ENCODE results near the gene LYPD5. TPM values are rescaled to one million over a fixed set of nuclear protein-coding genes. Genes with fewer than 3 reads are reported as not detected.
"Not testable (repeated sequence)": the region's sequence is repeated elsewhere in the genome, so short reads cannot be mapped to it uniquely, and the experiment has no call there.

The LYPD5 gene
- total and polyA plus RNA-seq, 11 donors, result 0.34 to 7.9 (median 1.4) TPM

GRCh38 chr19:43775299-43775890 lies 26.9 kb downstream of the LYPD5 start:
- no peak for ATAC-seq
- no peak for TF ChIP-seq POLR2A (IDR thresholded peaks at IDR 0.05)
- TF ChIP-seq, protein P1, sequence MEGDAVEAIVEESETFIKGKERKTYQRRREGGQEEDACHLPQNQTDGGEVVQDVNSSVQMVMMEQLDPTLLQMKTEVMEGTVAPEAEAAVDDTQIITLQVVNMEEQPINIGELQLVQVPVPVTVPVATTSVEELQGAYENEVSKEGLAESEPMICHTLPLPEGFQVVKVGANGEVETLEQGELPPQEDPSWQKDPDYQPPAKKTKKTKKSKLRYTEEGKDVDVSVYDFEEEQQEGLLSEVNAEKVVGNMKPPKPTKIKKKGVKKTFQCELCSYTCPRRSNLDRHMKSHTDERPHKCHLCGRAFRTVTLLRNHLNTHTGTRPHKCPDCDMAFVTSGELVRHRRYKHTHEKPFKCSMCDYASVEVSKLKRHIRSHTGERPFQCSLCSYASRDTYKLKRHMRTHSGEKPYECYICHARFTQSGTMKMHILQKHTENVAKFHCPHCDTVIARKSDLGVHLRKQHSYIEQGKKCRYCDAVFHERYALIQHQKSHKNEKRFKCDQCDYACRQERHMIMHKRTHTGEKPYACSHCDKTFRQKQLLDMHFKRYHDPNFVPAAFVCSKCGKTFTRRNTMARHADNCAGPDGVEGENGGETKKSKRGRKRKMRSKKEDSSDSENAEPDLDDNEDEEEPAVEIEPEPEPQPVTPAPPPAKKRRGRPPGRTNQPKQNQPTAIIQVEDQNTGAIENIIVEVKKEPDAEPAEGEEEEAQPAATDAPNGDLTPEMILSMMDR (IDR thresholded peaks at IDR 0.05), result no peak
- 92 to 96% (median 93%) methylated on average over 7 of the region's 7 CpGs for WGBS, 4 donors
- no peaks in the 10 kb centered on the region for H3K36me3 ChIP-seq
- H3K27me3 ChIP-seq, result peaks cover 0 to 15% (median 0%) of the 10 kb centered on the region in 9 donors
- no peak overlapping the region for H3K27ac ChIP-seq
- H3K9me3 ChIP-seq, result no peaks in the 10 kb centered on the region
- intact Hi-C loops (cut with DNase I), result no loop called here
- no peak for DNase-seq
- peaks cover 0 to 53% (median 13%) of the 10 kb centered on the region in 12 donors for H3K4me1 ChIP-seq
- H3K4me3 ChIP-seq, result no peak overlapping the region

GRCh38 chr19:43774940-43775258 lies 27.3 kb downstream of the LYPD5 start:
- H3K27ac ChIP-seq; ATAC-seq; H3K36me3 ChIP-seq; H3K9me3 ChIP-seq; intact Hi-C loops (cut with DNase I); DNase-seq: not testable (repeated sequence)
- H3K4me3 ChIP-seq, result peak overlapping the region in 7 of 12 donors; percentile 26 to 45 (median 34)
- 58 to 72% (median 63%) methylated on average over 11 of the region's 11 CpGs for WGBS, 4 donors
- peaks cover 0 to 15% (median 0%) of the 10 kb centered on the region in 9 donors for H3K27me3 ChIP-seq
- H3K4me1 ChIP-seq, result peaks cover 0 to 50% (median 13%) of the 10 kb centered on the region in 12 donors

DNA sequence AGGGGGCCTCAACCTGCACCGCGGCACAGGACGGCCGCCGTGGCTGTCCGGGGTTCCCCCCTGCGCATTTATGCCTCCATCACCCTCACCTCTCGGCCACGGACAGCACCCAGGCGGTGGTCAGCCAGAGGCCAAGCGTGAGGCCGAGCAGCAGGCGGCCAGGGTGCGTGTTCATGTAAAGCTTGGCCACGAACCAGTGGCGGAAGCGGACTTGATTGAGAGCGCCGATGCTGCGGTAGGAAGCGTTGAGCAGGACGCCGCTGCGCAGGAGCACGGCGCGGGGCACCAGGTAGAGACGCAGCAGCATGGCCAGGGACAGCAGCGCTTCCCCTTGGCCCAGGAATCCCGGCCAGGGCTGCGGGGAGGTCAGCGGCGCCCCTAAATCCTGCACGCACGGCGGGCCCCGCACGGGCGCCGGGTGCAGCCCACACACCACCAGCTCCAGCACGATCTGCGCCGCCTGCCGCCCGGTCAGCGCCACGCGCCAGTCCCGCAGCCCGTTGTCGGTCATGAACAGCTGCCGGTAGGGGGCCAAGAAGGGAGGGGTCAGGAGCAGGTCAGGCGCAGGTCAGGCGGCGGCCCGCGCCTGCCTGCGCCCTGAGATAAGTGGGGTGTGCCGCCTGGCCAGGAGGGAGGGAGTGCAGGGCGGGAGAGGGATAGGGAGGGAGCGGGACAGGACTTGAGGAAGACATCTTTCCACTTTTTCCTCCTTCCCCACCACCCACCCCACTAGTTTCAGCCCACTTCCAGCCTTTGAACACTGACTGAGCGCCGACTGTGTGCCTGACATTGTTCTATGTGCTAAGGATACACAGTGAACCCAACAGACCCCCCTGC lies 27.9 kb downstream of the LYPD5 start:
- peaks cover 0 to 15% (median 0%) of the 10 kb centered on the region in 9 donors for H3K27me3 ChIP-seq
- ATAC-seq (peak; percentile 52 to 92 (median 84)), DNase-seq (peak; percentile 59 to 80 (median 72))
- TF ChIP-seq POLR2A (IDR thresholded peaks at IDR 0.05), result no peak
- TF ChIP-seq, protein P1 (IDR thresholded peaks at IDR 0.05), result peak; percentile 36 to 75 (median 54)
- no peaks in the 10 kb centered on the region for H3K9me3 ChIP-seq
- intact Hi-C loops (cut with DNase I), result no loop called here
- H3K27ac ChIP-seq, result no peak overlapping the region
- H3K4me3 ChIP-seq, result peak overlapping the region in 10 of 12 donors; percentile 11 to 45 (median 35)
- peaks cover 0 to 1% (median 0%) of the 10 kb centered on the region in 9 donors for H3K36me3 ChIP-seq
- 9 to 21% (median 12%) methylated on average over 21 to 63 of the region's 63 CpGs for WGBS, 4 donors
- H3K4me1 ChIP-seq, result peaks cover 0 to 45% (median 13%) of the 10 kb centered on the region in 12 donors

GRCh38 chr19:43773725-43774102 lies 28.5 kb downstream of the LYPD5 start:
- Histone ChIP-seq H3K27me3 (peaks cover 0 to 15% (median 0%) of the 10 kb centered on the region in 9 donors), H3K4me3 (peak overlapping the region in 2 of 12 donors; percentile 34 to 45), H3K27ac (no peak overlapping the region), H3K4me1 (peaks cover 0 to 45% (median 13%) of the 10 kb centered on the region in 12 donors), H3K36me3 (peaks cover 0 to 4% (median 0%) of the 10 kb centered on the region in 9 donors), H3K9me3 (no peaks in the 10 kb centered on the region)
- TF ChIP-seq POLR2A (IDR thresholded peaks at IDR 0.05), result no peak
- TF ChIP-seq, protein P1 (IDR thresholded peaks at IDR 0.05), result no peak
- intact Hi-C loops (cut with DNase I), result no loop called here
- WGBS, 4 donors, result 42 to 58% (median 54%) methylated on average over 5 of the region's 5 CpGs
- ATAC-seq (no peak), DNase-seq (no peak)
